ENCODE measurements around the gene SFRP5. TPM values are rescaled to one million over a fixed set of nuclear protein-coding genes. Genes with fewer than 3 reads are reported as not detected.

SFRP5 gene
- total and polyA plus RNA-seq, 2 of the 13 experiments (the other 11 are each of a cell fraction or from before 2014, with no cell fraction given): 0.32 to 1.7 TPM

DNA sequence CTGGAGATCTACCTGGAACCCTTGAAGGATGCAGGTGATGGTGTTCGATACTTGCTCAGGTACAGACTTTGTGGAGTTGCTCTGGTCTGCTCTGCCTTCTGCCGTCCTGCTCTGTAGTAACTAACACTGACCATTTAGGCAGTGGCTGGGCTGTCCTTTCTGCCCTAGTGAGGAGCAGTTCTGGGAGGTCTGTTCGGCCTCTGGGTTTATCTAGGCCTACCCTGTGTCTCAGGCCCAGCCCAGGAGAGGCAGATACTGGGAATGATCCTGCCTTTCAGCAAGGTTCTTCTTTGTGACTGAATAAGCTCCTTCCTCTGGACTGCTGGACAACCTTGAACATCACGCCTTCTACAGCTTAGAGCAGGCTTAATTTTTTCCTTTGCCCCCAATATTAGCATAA is 33.2 kb downstream of the SFRP5 start:
- peaks cover 47% of the 10 kb centered on the region for H3K79me2 ChIP-seq (ENCODE audit: insufficient read depth, low read length)
- ChIA-PET CTCF (ENCODE audit: low intra/inter-chr PET ratio, low total read pairs) (no interaction called here), POLR2A (interaction anchor here (0.9 kb wide), 1 partner anchor 20 kb away, joined by 4 read pairs; no protein-coding TSS in a partner anchor)
- WGBS (ENCODE audit: low lambda C conversion rate): 94% methylated on average over 2 of the region's 4 CpGs
- DNase-seq (ENCODE audit: low spot score) (no peak), FAIRE-seq (no peak), ATAC-seq (no peak)
- peaks cover 0 to 10% of the 10 kb centered on the region in 2 experiments; a peak in 2 of 5 replicates for H3K27me3 ChIP-seq (ENCODE audit: control insufficient read depth in 1 of 2, insufficient read depth in 2 of 2, low read length in 2 of 2)
- peak overlapping the region in 1 of 3 experiments; percentile 91; a peak in 3 of 6 replicates for H3K4me3 ChIP-seq (replicated peaks in 1 of 3; ENCODE audit: insufficient read depth in 1 of 3, low read depth in 2 of 3, low read length in 3 of 3)
- H3K27ac ChIP-seq (ENCODE audit: extremely low read length, insufficient read depth, low read length): no peak overlapping the region
- peak overlapping the region; percentile 78 for H3K4me2 ChIP-seq (ENCODE audit: low read depth, low read length)
- intact Hi-C loops (cut with micrococcal nuclease; ENCODE audit: unreplicated experiment): no loop called here
- TF ChIP-seq, protein P1, sequence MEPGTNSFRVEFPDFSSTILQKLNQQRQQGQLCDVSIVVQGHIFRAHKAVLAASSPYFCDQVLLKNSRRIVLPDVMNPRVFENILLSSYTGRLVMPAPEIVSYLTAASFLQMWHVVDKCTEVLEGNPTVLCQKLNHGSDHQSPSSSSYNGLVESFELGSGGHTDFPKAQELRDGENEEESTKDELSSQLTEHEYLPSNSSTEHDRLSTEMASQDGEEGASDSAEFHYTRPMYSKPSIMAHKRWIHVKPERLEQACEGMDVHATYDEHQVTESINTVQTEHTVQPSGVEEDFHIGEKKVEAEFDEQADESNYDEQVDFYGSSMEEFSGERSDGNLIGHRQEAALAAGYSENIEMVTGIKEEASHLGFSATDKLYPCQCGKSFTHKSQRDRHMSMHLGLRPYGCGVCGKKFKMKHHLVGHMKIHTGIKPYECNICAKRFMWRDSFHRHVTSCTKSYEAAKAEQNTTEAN (CRISPR knock-in tag; conservative IDR thresholded peaks at IDR 0.05): no peak
- TF ChIP-seq SNRNP70 (IDR thresholded peaks at IDR 0.05; ENCODE audit: low read depth, low read length): no peak
- no peak for TF ChIP-seq ZNF292 (CRISPR knock-in tag; IDR thresholded peaks at IDR 0.05; ENCODE audit: borderline replicate concordance, low read depth)
- TF ChIP-seq, protein P2, sequence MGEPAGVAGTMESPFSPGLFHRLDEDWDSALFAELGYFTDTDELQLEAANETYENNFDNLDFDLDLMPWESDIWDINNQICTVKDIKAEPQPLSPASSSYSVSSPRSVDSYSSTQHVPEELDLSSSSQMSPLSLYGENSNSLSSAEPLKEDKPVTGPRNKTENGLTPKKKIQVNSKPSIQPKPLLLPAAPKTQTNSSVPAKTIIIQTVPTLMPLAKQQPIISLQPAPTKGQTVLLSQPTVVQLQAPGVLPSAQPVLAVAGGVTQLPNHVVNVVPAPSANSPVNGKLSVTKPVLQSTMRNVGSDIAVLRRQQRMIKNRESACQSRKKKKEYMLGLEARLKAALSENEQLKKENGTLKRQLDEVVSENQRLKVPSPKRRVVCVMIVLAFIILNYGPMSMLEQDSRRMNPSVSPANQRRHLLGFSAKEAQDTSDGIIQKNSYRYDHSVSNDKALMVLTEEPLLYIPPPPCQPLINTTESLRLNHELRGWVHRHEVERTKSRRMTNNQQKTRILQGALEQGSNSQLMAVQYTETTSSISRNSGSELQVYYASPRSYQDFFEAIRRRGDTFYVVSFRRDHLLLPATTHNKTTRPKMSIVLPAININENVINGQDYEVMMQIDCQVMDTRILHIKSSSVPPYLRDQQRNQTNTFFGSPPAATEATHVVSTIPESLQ (CRISPR knock-in tag; conservative IDR thresholded peaks at IDR 0.05): no peak
- no peak for TF ChIP-seq ZNF891 (CRISPR knock-in tag; IDR thresholded peaks at IDR 0.05)
- TF ChIP-seq, protein P3, sequence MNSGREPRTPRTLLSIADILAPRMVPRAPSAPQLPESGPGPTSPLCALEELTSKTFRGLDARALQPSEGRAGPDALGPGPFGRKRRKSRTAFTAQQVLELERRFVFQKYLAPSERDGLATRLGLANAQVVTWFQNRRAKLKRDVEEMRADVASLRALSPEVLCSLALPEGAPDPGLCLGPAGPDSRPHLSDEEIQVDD (CRISPR knock-in tag; IDR thresholded peaks at IDR 0.05; ENCODE audit: borderline replicate concordance): no peak
- no peak for TF ChIP-seq PRPF4 (IDR thresholded peaks at IDR 0.05; ENCODE audit: low read depth, low read length, poor library complexity, severe bottlenecking)
- TF ChIP-seq ZBTB38 (CRISPR knock-in tag; IDR thresholded peaks at IDR 0.05): no peak
- no peak for TF ChIP-seq RORA (CRISPR knock-in tag; IDR thresholded peaks at IDR 0.05)
- TF ChIP-seq RAD21 (CRISPR knock-in tag; IDR thresholded peaks at IDR 0.05): no peak
- no peak for TF ChIP-seq CREM (IDR thresholded peaks at IDR 0.05)
- TF ChIP-seq CREM (CRISPR knock-in tag; IDR thresholded peaks at IDR 0.05): no peak
- no peak for TF ChIP-seq TAF15 (IDR thresholded peaks at IDR 0.05; ENCODE audit: low read depth, low read length, poor library complexity, severe bottlenecking)
- no peak for TF ChIP-seq RFXAP (CRISPR knock-in tag; IDR thresholded peaks at IDR 0.05; ENCODE audit: borderline replicate concordance)
- no peak for TF ChIP-seq ZFAT (CRISPR knock-in tag; conservative IDR thresholded peaks at IDR 0.05)
- TF ChIP-seq NCOA1 (CRISPR knock-in tag; IDR thresholded peaks at IDR 0.05): no peak
- TF ChIP-seq ZNF510 (CRISPR knock-in tag; IDR thresholded peaks at IDR 0.05; ENCODE audit: low read depth): no peak
- TF ChIP-seq ZNF777 (CRISPR knock-in tag; IDR thresholded peaks at IDR 0.05): no peak
- no peak for TF ChIP-seq ZKSCAN5 (CRISPR knock-in tag; IDR thresholded peaks at IDR 0.05)
- H3K36me3 ChIP-seq (replicated peaks in 1 of 2; ENCODE audit: control insufficient read depth in 1 of 2, insufficient read depth in 2 of 2, low read length in 2 of 2): peaks cover 6 to 26% of the 10 kb centered on the region in 2 experiments
- peak overlapping the region; percentile 96; the same call in 1 of the 2 replicates for H3K9ac ChIP-seq (ENCODE audit: insufficient read depth, low read depth, low read length)
- BruUV-seq (replicated peaks): no TSS peak
- in situ Hi-C loops (cut with HindIII; ENCODE audit: extremely low pct_ligation_motif_present, low pct_unique_long_range_greater_than_20kb): loop anchor here (5.0 kb wide), 1 partner anchor 36 kb away; no protein-coding TSS in a partner anchor
- H2AFZ ChIP-seq (ENCODE audit: low read length): no peak overlapping the region
- H4K20me1 ChIP-seq (ENCODE audit: insufficient read depth, low read length): peaks cover 4% of the 10 kb centered on the region; the same call in 1 of the 2 replicates
- peaks cover 37% of the 10 kb centered on the region for H3K4me1 ChIP-seq (ENCODE audit: insufficient read depth, low read length)
- no peaks in the 10 kb centered on the region for H3K9me3 ChIP-seq (ENCODE audit: low read length)
